GM21515 (cell line): ENCODE data around the gene OR13H1.
"Not testable (repeated sequence)": the region's sequence is repeated elsewhere in the genome, so short reads cannot be mapped to it uniquely, and the experiment has no call there.

Experiments
- ATAC-seq: cut with Tn5 transposase; IDR thresholded peaks from one replicate; pipeline ENCODE4 v1.9.1; 2021; ENCODE audit not compliant: unreplicated experiment

OR13H1 gene

GRCh38 chrX:131543774-131544173, at the start of gene OR13H1:
Gene OR13H1, plus strand, starts transcription at chrX:131544074. Its CDS starts 0 bp downstream, at chrX:131544074.
- no peak for ATAC-seq

- not testable (repeated sequence) for ATAC-seq
Measured at GRCh38 chrX:131501556-131501955, 42.3 kb upstream of the OR13H1 start.

- no peak for ATAC-seq
Measured at GRCh38 chrX:131513159-131513914, 30.5 kb upstream of the OR13H1 start.

- no peak for ATAC-seq
Measured at GRCh38 chrX:131521824-131522223, 22.1 kb upstream of the OR13H1 start.

GRCh38 chrX:131544218-131544617, 344 bp downstream of the OR13H1 start:
- no peak for ATAC-seq

GRCh38 chrX:131549011-131549410, 5.1 kb downstream of the OR13H1 start:
- no peak for ATAC-seq

- not testable (repeated sequence) for ATAC-seq
Measured at GRCh38 chrX:131552453-131552852, 8.6 kb downstream of the OR13H1 start.

- ATAC-seq: no peak
Measured at GRCh38 chrX:131558562-131558961, 14.7 kb downstream of the OR13H1 start.

- no peak for ATAC-seq
Measured at GRCh38 chrX:131564553-131565229, 20.8 kb downstream of the OR13H1 start.

- ATAC-seq: no peak
Measured at GRCh38 chrX:131565909-131566308, 22.0 kb downstream of the OR13H1 start.

GRCh38 chrX:131571348-131571747, 27.5 kb downstream of the OR13H1 start:
- ATAC-seq: no peak

- ATAC-seq: no peak
Measured at GRCh38 chrX:131572372-131573014, 28.6 kb downstream of the OR13H1 start.

- no peak for ATAC-seq
Measured at GRCh38 chrX:131577413-131577812, 33.5 kb downstream of the OR13H1 start.

GRCh38 chrX:131577999-131578734, 34.3 kb downstream of the OR13H1 start:
- no peak for ATAC-seq

GRCh38 chrX:131578735-131579367, 35.0 kb downstream of the OR13H1 start:
- ATAC-seq: not testable (repeated sequence)

GRCh38 chrX:131588995-131589394, 45.1 kb downstream of the OR13H1 start:
- no peak for ATAC-seq
